Caco-2 (cell line): Measurements from ENCODE around the gene RNF19B. TPM values are rescaled to one million over a fixed set of nuclear protein-coding genes. Genes with fewer than 3 reads are reported as not detected.
A peak's percentile ranks its signal among the peaks of the same experiment; 100 is the strongest.

Experiments used
- BruUV-seq: library from RNA; stranded (reverse); fragments of 400-500 nt; replicated peaks from 2 replicates; lab custom pipeline; 2021; lab: Mats Ljungman, UMichigan
- CTCF ChIA-PET: fragments of 300-600 bp; sonication (Branson Sonifier 250); formaldehyde crosslinking; loops from one replicate; lab custom pipeline; 2022; ENCODE audit warnings: antibody characterized with exemption; lab: Charles Lee
- POLR2A ChIA-PET: fragments of 300-600 bp; sonication (Branson Sonifier 250); formaldehyde crosslinking; loops from one replicate; lab custom pipeline; 2022; ENCODE audit warnings: antibody characterized with exemption; lab: Charles Lee
- DNase-seq, 2 experiments: peaks; one replicate each; pipeline versions ENCODE4 v3.0.0 to v3.0.0-alpha.2; 2020 to 2022
- H3K27me3 ChIP-seq: replicated peaks from 2 replicates; pipeline ENCODE4 v1.6.0; 2011; ENCODE audit warnings: low read length; ENCODE audit not compliant: control insufficient read depth, insufficient read depth
- H3K36me3 ChIP-seq: 2 replicates; pipeline ENCODE4 v1.5.1; 2011; ENCODE audit warnings: low read length; ENCODE audit not compliant: control insufficient read depth, insufficient read depth
- H3K4me1 ChIP-seq: fragments of 250-450 bp; sonication (Bioruptor Pico); 2 replicates; pipeline ENCODE4 v1.5.1; 2020; ENCODE audit warnings: mild to moderate bottlenecking
- H3K4me3 ChIP-seq: 2 replicates; pipeline ENCODE4 v1.5.1; 2011; ENCODE audit warnings: low read depth, mild to moderate bottlenecking, control low read depth, low read length
- H3K9me3 ChIP-seq: fragments of 250-450 bp; sonication (Bioruptor Pico); 2 replicates; pipeline ENCODE4 v1.5.1; 2020; ENCODE audit warnings: mild to moderate bottlenecking, moderate library complexity
- H3K27ac Mint-ChIP-seq: one replicate; pipeline ENCODE4 v1.8.0; 2022; ENCODE audit warnings: mixed read lengths; ENCODE audit not compliant: unreplicated experiment
- H3K27me3 Mint-ChIP-seq: one replicate; pipeline ENCODE4 v1.8.0; 2022; ENCODE audit warnings: mixed read lengths; ENCODE audit not compliant: insufficient read depth, unreplicated experiment
- H3K36me3 Mint-ChIP-seq: one replicate; pipeline ENCODE4 v1.8.0; 2022; ENCODE audit warnings: mild to moderate bottlenecking, mixed read lengths; ENCODE audit not compliant: insufficient read depth, unreplicated experiment
- H3K4me1 Mint-ChIP-seq: one replicate; pipeline ENCODE4 v1.8.0; 2022; ENCODE audit warnings: low read depth, mixed read lengths; ENCODE audit not compliant: unreplicated experiment
- H3K4me3 Mint-ChIP-seq: one replicate; pipeline ENCODE4 v1.8.0; 2022; ENCODE audit warnings: mild to moderate bottlenecking, moderate library complexity, mixed read lengths; ENCODE audit not compliant: unreplicated experiment
- H3K9me3 Mint-ChIP-seq: one replicate; pipeline ENCODE4 v1.8.0; 2022; ENCODE audit warnings: mixed read lengths; ENCODE audit not compliant: unreplicated experiment
- CTCF ChIP-seq, 2 experiments: fragments of 200-600 bp in 1 of 2; IDR thresholded peaks; 1 replicate in 1 of 2; 2 replicates in 1 of 2; pipeline versions ENCODE4 v1.5.1 to v1.8.0; 2011 to 2022; ENCODE audit warnings: antibody characterized with exemption in 1 of 2, control low read depth in 1 of 2, inconsistent platforms in 1 of 2, low read depth in 1 of 2, low read length in 1 of 2, mild to moderate bottlenecking in 1 of 2, moderate library complexity in 1 of 2; ENCODE audit not compliant: insufficient read depth in 1 of 2, severe bottlenecking in 1 of 2, unreplicated experiment in 1 of 2
- intact Hi-C: fragments of 100-400 bp; cut with micrococcal nuclease; formaldehyde crosslinking; loops from one replicate; pipeline ENCODE4 v1.10.0; 2022; ENCODE audit not compliant: unreplicated experiment
- total RNA-seq: library from RNA; stranded (reverse); gene quantifications from 2 replicates; pipeline ENCODE4 v1.2.3, GENCODE V29; 2022

The RNF19B gene
- total RNA-seq, 1 experiment from 2014 or later = 14.5 TPM

GRCh38 chr1:32939655-32940371 lies 24.8 kb downstream of the RNF19B start:
- no peaks in the 10 kb centered on the region for H3K36me3 ChIP-seq
- H3K4me1 ChIP-seq = peaks cover 9% of the 10 kb centered on the region; the same call in 1 of the 2 replicates
- Mint-ChIP-seq H3K9me3 (no peaks in the 10 kb centered on the region), H3K27me3 (no peaks in the 10 kb centered on the region), H3K4me3 (no peak overlapping the region), H3K27ac (no peak overlapping the region), H3K4me1 (peaks cover 11% of the 10 kb centered on the region), H3K36me3 (peaks cover 62% of the 10 kb centered on the region)
- no peak overlapping the region for H3K4me3 ChIP-seq
- CTCF ChIA-PET = no interaction called here
- POLR2A ChIA-PET = no interaction called here
- TF ChIP-seq CTCF (IDR thresholded peaks at IDR 0.05; ENCODE audit: insufficient read depth in 1 of 2, low read depth in 1 of 2, low read length in 1 of 2, severe bottlenecking in 1 of 2, unreplicated experiment in 1 of 2) = no peak
- no peaks in the 10 kb centered on the region for H3K9me3 ChIP-seq
- DNase-seq = no peak
- H3K27me3 ChIP-seq = no peaks in the 10 kb centered on the region
- intact Hi-C loops = loop anchor here (10.0 kb wide), 1 partner anchor 145 kb away; the partner anchor contains the start of gene AZIN2
- BruUV-seq = no TSS peak

GRCh38 chr1:32937061-32937460 lies 27.5 kb downstream of the RNF19B start:
- DNase-seq = no peak
- no peak overlapping the region for H3K4me3 ChIP-seq
- Mint-ChIP-seq H3K36me3 (peaks cover 44% of the 10 kb centered on the region), H3K4me3 (no peak overlapping the region), H3K27me3 (no peaks in the 10 kb centered on the region), H3K9me3 (no peaks in the 10 kb centered on the region), H3K4me1 (peaks cover 24% of the 10 kb centered on the region), H3K27ac (peak overlapping the region; percentile 64)
- no peaks in the 10 kb centered on the region for H3K36me3 ChIP-seq
- peaks cover 24% of the 10 kb centered on the region for H3K4me1 ChIP-seq
- no peaks in the 10 kb centered on the region for H3K27me3 ChIP-seq
- intact Hi-C loops = loop anchor here (10.0 kb wide), 1 partner anchor 148 kb away; the partner anchor contains the start of gene AZIN2
- ChIA-PET CTCF (no interaction called here), POLR2A (no interaction called here)
- no peaks in the 10 kb centered on the region for H3K9me3 ChIP-seq
- BruUV-seq = no TSS peak
- TF ChIP-seq CTCF (IDR thresholded peaks at IDR 0.05; ENCODE audit: insufficient read depth in 1 of 2, low read depth in 1 of 2, low read length in 1 of 2, severe bottlenecking in 1 of 2, unreplicated experiment in 1 of 2) = no peak

- H3K27me3 ChIP-seq = no peaks in the 10 kb centered on the region
- no peaks in the 10 kb centered on the region for H3K9me3 ChIP-seq
- ChIA-PET POLR2A (interaction anchor here (1.0 to 1.7 kb wide), 2 partner anchors 30 to 146 kb away, joined by 3 to 7 read pairs; partner anchors contain the start of genes AZIN2 and RNF19B), CTCF (interaction anchor here (0.6 to 1.8 kb wide), 4 partner anchors 32 to 84 kb away, joined by 3 to 8 read pairs (median 4); no protein-coding TSS in a partner anchor)
- peaks cover 24% of the 10 kb centered on the region for H3K4me1 ChIP-seq
- Mint-ChIP-seq H3K4me1 (peaks cover 24% of the 10 kb centered on the region), H3K36me3 (peaks cover 27% of the 10 kb centered on the region), H3K4me3 (no peak overlapping the region), H3K27me3 (no peaks in the 10 kb centered on the region), H3K27ac (no peak overlapping the region), H3K9me3 (no peaks in the 10 kb centered on the region)
- H3K36me3 ChIP-seq = no peaks in the 10 kb centered on the region
- DNase-seq = no peak
- no peak overlapping the region for H3K4me3 ChIP-seq
- TF ChIP-seq CTCF (IDR thresholded peaks at IDR 0.05; ENCODE audit: insufficient read depth in 1 of 2, low read depth in 1 of 2, low read length in 1 of 2, severe bottlenecking in 1 of 2, unreplicated experiment in 1 of 2) = no peak
- BruUV-seq = no TSS peak
- intact Hi-C loops = loop anchor here (1.0 to 10.0 kb wide), 4 partner anchors 14 to 150 kb away; partner anchors contain the start of gene AZIN2
Observed at GRCh38 chr1:32934535-32934934, 30.1 kb downstream of the RNF19B start.
